Measurements from ENCODE around the gene DAP3.
"Not testable (repeated sequence)": the region's sequence is repeated elsewhere in the genome, so short reads cannot be mapped to it uniquely, and the experiment has no call there.

- TF ChIP-seq CTCF (IDR thresholded peaks at IDR 0.05); MAFK (IDR thresholded peaks at IDR 0.05; ENCODE audit: partially characterized antibody); RCOR1 (IDR thresholded peaks at IDR 0.05; ENCODE audit: low read depth, low read length); MAZ (IDR thresholded peaks at IDR 0.05; ENCODE audit: borderline replicate concordance, low read depth, low read length): not testable (repeated sequence)
Measured at GRCh38 chr1:155699062-155699461, 10.2 kb downstream of the DAP3 start.
